Measurements from ENCODE around the gene SZRD1. TPM values are rescaled to one million over a fixed set of nuclear protein-coding genes. Genes with fewer than 3 reads are reported as not detected.

Gene SZRD1
- total and polyA plus RNA-seq, 9 of the 15 experiments (the other 6 are each of a cell fraction or from before 2014, with no cell fraction given) = 3.9 to 149 (median 82.5) TPM

DNA sequence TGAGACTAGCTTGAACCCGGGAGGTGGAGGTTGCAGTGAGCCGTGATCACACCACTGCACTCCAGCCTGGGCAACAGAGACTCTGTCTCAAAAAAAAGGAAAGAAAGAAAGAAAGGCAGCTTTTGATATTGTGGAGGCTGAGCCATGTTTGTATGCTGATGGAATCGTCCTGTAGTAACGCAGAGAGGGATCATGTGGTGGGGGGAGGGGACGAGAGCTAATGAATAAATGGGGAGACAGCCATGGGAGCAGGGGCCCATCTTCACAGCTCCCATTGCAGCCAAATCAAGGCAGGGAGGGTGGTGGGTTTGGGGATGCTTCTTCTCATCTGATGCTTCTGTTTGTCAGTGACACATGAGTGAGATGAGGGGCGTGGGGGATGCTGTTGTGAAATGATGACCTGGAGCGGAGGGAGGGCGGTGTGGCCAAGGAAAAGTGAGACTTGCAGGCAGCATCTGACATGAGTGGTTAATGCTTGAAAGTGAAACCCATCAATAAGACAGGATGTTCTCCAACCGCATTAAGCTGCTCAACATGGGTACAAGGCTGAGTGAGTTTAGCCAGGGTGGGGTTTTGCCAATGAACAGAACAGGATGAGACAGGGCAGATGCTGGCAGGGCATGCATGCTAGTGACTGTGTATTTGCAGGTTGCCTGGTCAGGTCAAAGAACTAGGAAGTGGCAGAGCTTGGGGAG is 53.5 kb downstream of the SZRD1 start:
- Histone ChIP-seq H3K36me3 (ENCODE audit: control insufficient read depth, insufficient read depth, low read length) (no peaks in the 10 kb centered on the region), H4K20me1 (replicated peaks; ENCODE audit: control insufficient read depth, insufficient read depth, low read length) (no peaks in the 10 kb centered on the region), H3K4me1 (replicated peaks in 1 of 2; ENCODE audit: control insufficient read depth in 2 of 2, insufficient read depth in 2 of 2, low read length in 2 of 2) (peaks cover 0 to 20% of the 10 kb centered on the region in 2 experiments; a peak in 3 of 5 replicates), H2AFZ (ENCODE audit: low read depth, low read length) (peak overlapping the region; percentile 29; the same call in 1 of the 2 replicates), H3K9me3 (replicated peaks; ENCODE audit: control insufficient read depth, insufficient read depth, low read depth, low read length) (no peaks in the 10 kb centered on the region), H3K9me1 (ENCODE audit: control insufficient read depth, insufficient read depth, low read length) (no peaks in the 10 kb centered on the region), H3K4me2 (ENCODE audit: insufficient read depth, low read length) (peak overlapping the region; percentile 39; the same call in 1 of the 2 replicates), H3K27me3 (ENCODE audit: control insufficient read depth in 2 of 2, insufficient read depth in 2 of 2, low read length in 2 of 2) (peaks cover 8 to 22% of the 10 kb centered on the region in 2 experiments; a peak in 4 of 5 replicates), H3K9ac (ENCODE audit: insufficient read depth in 1 of 2, low read depth in 2 of 2, low read length in 2 of 2) (peak overlapping the region in 1 of 2 experiments; percentile 65; a peak in 1 of 4 replicates), H3K27ac (ENCODE audit: extremely low read depth, low read depth, low read length) (no peak overlapping the region), H3K4me3 (no peak overlapping the region), H3K79me2 (ENCODE audit: control insufficient read depth, insufficient read depth, low read length) (no peaks in the 10 kb centered on the region)
- intact Hi-C loops (cut with micrococcal nuclease) (no loop called here), in situ Hi-C loops (cut with MboI) (no loop called here)
- DNase-seq (ENCODE audit: extremely low read depth in 1 of 4, low spot score in 3 of 4) (no peak), FAIRE-seq (no peak), ATAC-seq (no peak)
- BruUV-seq (replicated peaks) = no TSS peak
- TF ChIP-seq ZFP36 (IDR thresholded peaks at IDR 0.05; ENCODE audit: low read depth, low read length, partially characterized antibody) (no peak), DACH1 (IDR thresholded peaks at IDR 0.05; ENCODE audit: partially characterized antibody) (no peak), CCNT2 (IDR thresholded peaks at IDR 0.05; ENCODE audit: borderline replicate concordance, extremely low read depth, insufficient read length, low read depth, low read length) (no peak), ZNF589 (CRISPR knock-in tag; IDR thresholded peaks at IDR 0.05; ENCODE audit: low read depth) (no peak), CEBPB (tag; IDR thresholded peaks at IDR 0.05) (peak; percentile 47; the same call in 1 of the 2 replicates), CTBP1 (IDR thresholded peaks at IDR 0.05; ENCODE audit: borderline replicate concordance) (peak; percentile 22; the same call in 1 of the 2 replicates), ETV6 (IDR thresholded peaks at IDR 0.05; ENCODE audit: borderline replicate concordance in 1 of 2, low read depth in 2 of 2, low read length in 1 of 2) (no peak), ETV6 (CRISPR knock-in tag; IDR thresholded peaks at IDR 0.05; ENCODE audit: borderline replicate concordance) (no peak), COPS2 (conservative IDR thresholded peaks at IDR 0.05) (no peak), CBFA2T2 (conservative IDR thresholded peaks at IDR 0.05) (no peak)
- ChIA-PET CTCF (ENCODE audit: low intra/inter-chr PET ratio) (no interaction called here), POLR2A (interaction anchor here (0.6 to 1.6 kb wide), 5 partner anchors 13 to 374 kb away, joined by 3 to 4 read pairs (median 3); no protein-coding TSS in a partner anchor)
- 15% methylated on average over 9 of the region's 9 CpGs for WGBS (ENCODE audit: insufficient coverage, low coverage, missing lambda C conversion rate)
